Measurements from ENCODE around the gene FNDC11.

Gene FNDC11

DNA sequence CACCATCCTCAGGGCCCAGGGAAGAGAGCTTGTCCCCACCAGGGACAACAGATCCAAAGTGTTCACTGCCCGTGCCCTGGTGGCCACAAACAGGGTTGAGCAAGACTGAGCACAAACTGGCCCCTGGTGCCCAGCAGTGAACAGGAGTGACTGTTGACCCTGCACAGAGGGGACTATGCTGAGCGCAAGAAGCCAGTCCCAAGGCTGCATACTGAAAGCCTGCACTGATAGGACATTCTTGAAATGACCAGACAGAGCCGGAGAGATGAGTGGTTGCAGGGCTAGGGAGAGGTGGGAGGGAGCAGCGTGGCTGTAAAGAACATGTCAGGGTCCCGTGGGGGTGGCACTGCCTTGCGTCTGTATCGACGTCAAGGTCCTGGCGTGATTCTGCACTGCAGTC is 2.9 kb upstream of the FNDC11 start:
- no peak overlapping the region for H3K27ac ChIP-seq (ENCODE audit: poor library complexity, severe bottlenecking)
- no peaks in the 10 kb centered on the region for H3K9me3 ChIP-seq (ENCODE audit: severe bottlenecking)
- no peaks in the 10 kb centered on the region for H3K27me3 ChIP-seq (ENCODE audit: insufficient read depth, poor library complexity, severe bottlenecking)
- TF ChIP-seq, protein P1, sequence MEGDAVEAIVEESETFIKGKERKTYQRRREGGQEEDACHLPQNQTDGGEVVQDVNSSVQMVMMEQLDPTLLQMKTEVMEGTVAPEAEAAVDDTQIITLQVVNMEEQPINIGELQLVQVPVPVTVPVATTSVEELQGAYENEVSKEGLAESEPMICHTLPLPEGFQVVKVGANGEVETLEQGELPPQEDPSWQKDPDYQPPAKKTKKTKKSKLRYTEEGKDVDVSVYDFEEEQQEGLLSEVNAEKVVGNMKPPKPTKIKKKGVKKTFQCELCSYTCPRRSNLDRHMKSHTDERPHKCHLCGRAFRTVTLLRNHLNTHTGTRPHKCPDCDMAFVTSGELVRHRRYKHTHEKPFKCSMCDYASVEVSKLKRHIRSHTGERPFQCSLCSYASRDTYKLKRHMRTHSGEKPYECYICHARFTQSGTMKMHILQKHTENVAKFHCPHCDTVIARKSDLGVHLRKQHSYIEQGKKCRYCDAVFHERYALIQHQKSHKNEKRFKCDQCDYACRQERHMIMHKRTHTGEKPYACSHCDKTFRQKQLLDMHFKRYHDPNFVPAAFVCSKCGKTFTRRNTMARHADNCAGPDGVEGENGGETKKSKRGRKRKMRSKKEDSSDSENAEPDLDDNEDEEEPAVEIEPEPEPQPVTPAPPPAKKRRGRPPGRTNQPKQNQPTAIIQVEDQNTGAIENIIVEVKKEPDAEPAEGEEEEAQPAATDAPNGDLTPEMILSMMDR (IDR thresholded peaks at IDR 0.05; ENCODE audit: poor library complexity, severe bottlenecking): no peak
- H3K4me3 ChIP-seq (ENCODE audit: severe bottlenecking): no peak overlapping the region
- ATAC-seq (ENCODE audit: low read depth) (no peak), DNase-seq (ENCODE audit: low spot score) (no peak)
- peaks cover 13% of the 10 kb centered on the region for H3K4me1 ChIP-seq (ENCODE audit: insufficient read depth, poor library complexity, severe bottlenecking)
- no peaks in the 10 kb centered on the region for H3K36me3 ChIP-seq (ENCODE audit: low read depth)

DNA sequence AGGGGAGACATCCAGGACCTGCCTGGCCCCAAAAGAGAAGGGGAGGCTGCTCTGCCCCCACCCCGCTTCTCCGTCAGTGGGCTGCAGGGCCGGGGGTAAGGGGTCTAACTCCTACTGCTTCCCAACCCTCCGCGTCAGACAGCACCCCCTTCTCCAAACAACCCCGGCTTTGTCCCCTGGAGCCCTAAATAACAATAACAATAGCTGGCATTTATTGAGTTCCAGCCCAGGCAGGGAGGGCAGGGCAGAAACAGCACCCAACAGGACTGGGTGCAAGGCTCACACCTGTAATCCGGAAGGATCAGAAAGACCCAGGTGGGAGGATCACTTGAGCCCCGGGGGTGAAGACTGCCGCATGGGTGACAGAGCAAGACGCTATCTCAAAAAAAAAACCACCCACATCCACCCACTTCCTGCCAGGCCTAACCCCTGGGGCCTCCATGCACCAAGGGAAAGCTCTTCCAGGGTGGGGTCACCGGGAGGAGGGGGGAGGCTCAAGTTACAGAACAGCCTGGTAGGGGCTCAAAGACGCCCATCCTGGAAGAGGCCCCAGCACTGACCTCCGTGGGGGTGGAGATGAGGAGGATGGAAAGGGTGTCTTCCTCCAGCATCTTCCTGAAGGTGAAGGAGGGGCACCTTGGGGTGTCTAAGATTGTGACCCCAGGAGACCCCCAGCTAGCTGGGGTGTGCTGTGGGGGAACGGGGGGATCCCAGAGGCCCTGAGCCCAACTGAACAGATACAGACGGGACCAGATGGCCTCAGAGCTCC is 1.3 kb upstream of the FNDC11 start:
- ATAC-seq (ENCODE audit: low read depth) (peak; percentile 1), DNase-seq (ENCODE audit: low spot score) (peak; percentile 85)
- Histone ChIP-seq H3K27me3 (ENCODE audit: insufficient read depth, poor library complexity, severe bottlenecking) (no peaks in the 10 kb centered on the region), H3K4me1 (ENCODE audit: insufficient read depth, poor library complexity, severe bottlenecking) (peaks cover 13% of the 10 kb centered on the region), H3K36me3 (ENCODE audit: low read depth) (no peaks in the 10 kb centered on the region), H3K4me3 (ENCODE audit: severe bottlenecking) (peak overlapping the region; percentile 1), H3K9me3 (ENCODE audit: severe bottlenecking) (no peaks in the 10 kb centered on the region), H3K27ac (ENCODE audit: poor library complexity, severe bottlenecking) (peak overlapping the region; percentile 58)
- TF ChIP-seq, protein P1 (IDR thresholded peaks at IDR 0.05; ENCODE audit: poor library complexity, severe bottlenecking): no peak

DNA sequence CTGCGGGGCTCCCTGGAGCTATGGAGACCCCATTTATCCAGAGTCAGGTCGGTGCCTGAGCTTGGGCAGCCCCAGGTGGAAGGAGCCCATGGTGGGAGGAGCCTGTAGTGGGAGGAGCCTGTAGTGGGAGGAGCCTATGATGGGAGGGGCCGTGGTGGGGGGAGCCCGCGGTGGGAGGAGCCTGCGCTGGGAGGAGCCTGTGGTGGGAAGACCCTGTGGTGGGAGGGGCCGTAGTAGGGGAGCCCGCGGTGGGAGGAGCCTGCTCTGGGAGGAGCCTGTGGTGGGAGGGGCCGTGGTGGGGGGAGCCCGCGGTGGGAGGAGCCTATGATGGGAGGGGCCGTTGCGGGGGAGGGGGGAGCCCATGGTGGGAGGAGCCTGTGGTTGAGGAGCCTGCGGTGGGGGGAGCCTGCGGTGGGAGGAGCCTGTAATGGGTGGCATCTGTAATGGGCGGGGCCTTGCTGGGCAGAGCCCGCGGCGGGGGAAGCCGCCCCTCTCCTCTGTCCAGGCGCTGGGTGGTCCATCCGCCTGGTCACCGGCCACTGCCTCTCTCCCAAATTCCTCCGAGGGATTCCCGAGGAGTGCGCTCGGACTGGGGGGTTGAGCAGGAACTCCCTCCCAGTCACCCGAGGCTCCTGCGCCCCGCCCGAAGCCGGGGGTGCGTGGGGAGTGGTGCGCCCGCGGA is 567 bp upstream of the FNDC11 start:
- ATAC-seq (ENCODE audit: low read depth) (peak; percentile 55), DNase-seq (ENCODE audit: low spot score) (peak; percentile 85)
- Histone ChIP-seq H3K4me1 (ENCODE audit: insufficient read depth, poor library complexity, severe bottlenecking) (peaks cover 9% of the 10 kb centered on the region), H3K27me3 (ENCODE audit: insufficient read depth, poor library complexity, severe bottlenecking) (no peaks in the 10 kb centered on the region), H3K4me3 (ENCODE audit: severe bottlenecking) (peak overlapping the region; percentile 47), H3K9me3 (ENCODE audit: severe bottlenecking) (no peaks in the 10 kb centered on the region), H3K36me3 (ENCODE audit: low read depth) (no peaks in the 10 kb centered on the region), H3K27ac (ENCODE audit: poor library complexity, severe bottlenecking) (peak overlapping the region; percentile 58)
- TF ChIP-seq, protein P1 (IDR thresholded peaks at IDR 0.05; ENCODE audit: poor library complexity, severe bottlenecking): no peak

DNA sequence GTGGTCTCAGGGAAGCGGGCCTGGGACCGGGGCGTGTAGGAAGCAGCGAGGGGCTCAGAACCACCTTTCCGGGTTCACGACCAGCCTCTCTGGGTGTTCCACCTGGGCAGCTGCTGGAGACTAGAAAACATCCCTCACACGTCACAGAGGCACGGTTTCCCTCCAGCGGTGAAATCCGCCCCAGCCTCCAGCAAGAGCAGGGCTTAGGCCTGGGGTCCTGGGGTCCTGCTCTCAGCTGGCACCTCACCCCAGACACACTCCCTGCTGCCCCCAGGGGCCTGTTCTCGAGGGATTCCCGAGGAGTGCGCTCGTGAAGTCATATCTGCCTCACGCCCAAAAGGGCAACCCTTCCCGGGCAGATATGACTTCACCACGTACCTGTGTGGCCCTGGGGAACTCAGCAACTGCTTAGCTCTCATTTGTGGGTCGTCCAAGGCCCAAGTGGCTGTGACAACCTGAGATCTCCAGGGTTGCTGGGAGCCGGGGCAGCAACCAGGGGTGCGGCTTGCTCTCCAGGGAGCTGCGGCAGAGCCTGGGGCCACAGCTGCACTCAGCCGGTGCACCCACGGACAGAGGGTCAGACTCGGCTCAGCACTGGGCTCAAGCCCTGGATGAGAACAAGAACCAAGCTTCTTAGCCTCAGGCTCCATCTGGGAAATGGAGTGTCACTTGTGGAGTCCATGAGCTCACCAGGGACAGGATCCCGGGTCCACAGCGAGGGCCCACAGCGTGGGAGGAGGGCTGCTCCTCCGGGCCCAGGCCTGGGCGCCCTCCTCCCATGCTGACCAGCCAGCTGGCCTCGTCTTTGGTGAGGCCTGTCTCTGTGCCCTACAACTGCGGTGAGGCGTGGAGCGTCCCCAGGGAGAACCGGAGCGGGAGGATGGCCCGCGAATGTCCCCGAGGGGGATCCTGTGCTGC is 661 bp downstream of the FNDC11 start:
- Histone ChIP-seq H3K27me3 (ENCODE audit: insufficient read depth, poor library complexity, severe bottlenecking) (no peaks in the 10 kb centered on the region), H3K4me1 (ENCODE audit: insufficient read depth, poor library complexity, severe bottlenecking) (peaks cover 9% of the 10 kb centered on the region), H3K27ac (ENCODE audit: poor library complexity, severe bottlenecking) (peak overlapping the region; percentile 58), H3K36me3 (ENCODE audit: low read depth) (peaks cover 5% of the 10 kb centered on the region), H3K4me3 (ENCODE audit: severe bottlenecking) (peak overlapping the region; percentile 47), H3K9me3 (ENCODE audit: severe bottlenecking) (no peaks in the 10 kb centered on the region)
- TF ChIP-seq, protein P1 (IDR thresholded peaks at IDR 0.05; ENCODE audit: poor library complexity, severe bottlenecking): no peak
- DNase-seq (ENCODE audit: low spot score) (peak; percentile 86), ATAC-seq (ENCODE audit: low read depth) (no peak)
